ENCODE measurements around the gene NCAM1.

NCAM1 gene

GRCh38 chr11:112942966-112943643 lies 18.1 kb upstream of the NCAM1 start:
- H3K27me3 ChIP-seq (ENCODE audit: insufficient read depth, poor library complexity, severe bottlenecking): peaks cover 2% of the 10 kb centered on the region
- TF ChIP-seq GABPA (IDR thresholded peaks at IDR 0.05; ENCODE audit: low read depth): no peak
- TF ChIP-seq CTCF (IDR thresholded peaks at IDR 0.05; ENCODE audit: insufficient read depth, low read length): no peak
- no peak overlapping the region for H3K27ac ChIP-seq (replicated peaks)
- H3K4me3 ChIP-seq (replicated peaks; ENCODE audit: insufficient read depth, low read length): no peak overlapping the region
- DNase-seq (ENCODE audit: low read depth in 1 of 2, low spot score in 1 of 2): no peak

- TF ChIP-seq GABPA (IDR thresholded peaks at IDR 0.05; ENCODE audit: low read depth): no peak
- no peak for TF ChIP-seq SPI1 (IDR thresholded peaks at IDR 0.05; ENCODE audit: borderline replicate concordance, low read depth)
- TF ChIP-seq REST (IDR thresholded peaks at IDR 0.05; ENCODE audit: insufficient replicate concordance, low read depth): no peak
- no peak for TF ChIP-seq POLR2AphosphoS5 (IDR thresholded peaks at IDR 0.05; ENCODE audit: low read depth)
- no peak for TF ChIP-seq CTCF (IDR thresholded peaks at IDR 0.05; ENCODE audit: insufficient read depth, low read length)
- no peak overlapping the region for H3K4me3 ChIP-seq (replicated peaks; ENCODE audit: insufficient read depth, low read length)
- no peak for DNase-seq (ENCODE audit: low read depth in 1 of 2, low spot score in 1 of 2)
Measured at GRCh38 chr11:112946866-112947265, 14.4 kb upstream of the NCAM1 start.

GRCh38 chr11:112949781-112950575 lies 11.2 kb upstream of the NCAM1 start:
- Histone ChIP-seq H3K27me3 (ENCODE audit: insufficient read depth, poor library complexity, severe bottlenecking) (peaks cover 2% of the 10 kb centered on the region), H3K27ac (replicated peaks) (no peak overlapping the region), H3K4me3 (replicated peaks; ENCODE audit: insufficient read depth, low read length) (no peak overlapping the region)
- DNase-seq (ENCODE audit: low read depth in 1 of 2, low spot score in 1 of 2): no peak
- TF ChIP-seq POLR2AphosphoS5 (IDR thresholded peaks at IDR 0.05; ENCODE audit: low read depth) (no peak), REST (IDR thresholded peaks at IDR 0.05; ENCODE audit: insufficient replicate concordance, low read depth) (no peak), CTCF (IDR thresholded peaks at IDR 0.05; ENCODE audit: insufficient read depth, low read length) (no peak), GABPA (IDR thresholded peaks at IDR 0.05; ENCODE audit: low read depth) (no peak), SPI1 (IDR thresholded peaks at IDR 0.05; ENCODE audit: borderline replicate concordance, low read depth) (no peak)

More at GRCh38 chr11:112946866-112947265, 14.4 kb upstream of the NCAM1 start:
- H3K27ac ChIP-seq (replicated peaks): no peak overlapping the region
- peaks cover 2% of the 10 kb centered on the region for H3K27me3 ChIP-seq (ENCODE audit: insufficient read depth, poor library complexity, severe bottlenecking)

Measured in HL-60 (cell line).